Karpas-422 (cell line): Measurements from ENCODE around the gene TMEM117. TPM values are rescaled to one million over a fixed set of nuclear protein-coding genes. Genes with fewer than 3 reads are reported as not detected.
"Not testable (repeated sequence)": the region's sequence is repeated elsewhere in the genome, so short reads cannot be mapped to it uniquely, and the experiment has no call there.

ENCODE experiments used
- DNase-seq: peaks from one replicate; pipeline ENCODE4 v3.0.0-alpha.2; 2015
- H2AFZ ChIP-seq: fragments of 200-600 bp; sonication (generic); 2 replicates; pipeline ENCODE4 v1.6.1; 2014; ENCODE audit warnings: antibody characterized with exemption, low read length, mixed read lengths
- H3K27ac ChIP-seq: fragments of 200-600 bp; sonication (generic); 2 replicates; pipeline ENCODE4 v1.5.1; 2014; ENCODE audit warnings: mild to moderate bottlenecking, low read length, moderate library complexity
- H3K27me3 ChIP-seq: fragments of 200-600 bp; sonication (generic); 2 replicates; pipeline ENCODE4 v1.6.1; 2014; ENCODE audit warnings: low read length, mixed read lengths
- H3K36me3 ChIP-seq: fragments of 200-600 bp; sonication (generic); 2 replicates; pipeline ENCODE4 v1.6.1; 2014; ENCODE audit warnings: low read length, mixed read lengths; ENCODE audit not compliant: insufficient read depth
- H3K4me1 ChIP-seq: fragments of 200-600 bp; sonication (generic); 2 replicates; pipeline ENCODE4 v1.6.1; 2014; ENCODE audit warnings: mild to moderate bottlenecking, low read length, mixed read lengths
- H3K4me2 ChIP-seq: fragments of 200-600 bp; sonication (generic); 2 replicates; pipeline ENCODE4 v1.6.1; 2014; ENCODE audit warnings: low read length, low read depth, mild to moderate bottlenecking; ENCODE audit not compliant: poor library complexity, severe bottlenecking
- H3K4me3 ChIP-seq: fragments of 200-600 bp; sonication (generic); 2 replicates; pipeline ENCODE4 v1.5.1; 2014; ENCODE audit warnings: mild to moderate bottlenecking, antibody characterized with exemption, low read length, mixed read lengths
- H3K79me2 ChIP-seq: fragments of 200-600 bp; sonication (generic); 2 replicates; pipeline ENCODE4 v1.6.1; 2014; ENCODE audit warnings: mild to moderate bottlenecking, low read length, mixed read lengths
- H3K9ac ChIP-seq: fragments of 200-600 bp; sonication (generic); 2 replicates; pipeline ENCODE4 v1.6.0; 2014; ENCODE audit warnings: low read length
- H3K9me2 ChIP-seq: fragments of 200-600 bp; sonication (generic), shearing (Covaris generic); replicated peaks from 2 replicates; pipeline ENCODE4 v1.6.0; 2014; ENCODE audit warnings: mild to moderate bottlenecking, low read length, moderate library complexity; ENCODE audit not compliant: insufficient read depth
- H3K9me3 ChIP-seq: fragments of 300-700, 200-600 bp; sonication (generic); 2 replicates; pipeline ENCODE4 v1.6.1; 2014; ENCODE audit warnings: low read length, mixed read lengths
- H4K20me1 ChIP-seq: fragments of 200-600 bp; sonication (generic); 2 replicates; pipeline ENCODE4 v1.6.1; 2014; ENCODE audit warnings: mild to moderate bottlenecking, antibody characterized with exemption, low read length, low read depth; ENCODE audit not compliant: insufficient read depth
- total RNA-seq: library from RNA; depleted of rRNA; stranded (reverse); fragments of >200 nt; shearing (Covaris generic); gene quantifications from 2 replicates; pipeline ENCODE4 v1.2.3, GENCODE V29; 2014; ENCODE audit warnings: low replicate concordance

TMEM117 gene
- total RNA-seq, 1 experiment from 2014 or later = 13.3 TPM

DNA sequence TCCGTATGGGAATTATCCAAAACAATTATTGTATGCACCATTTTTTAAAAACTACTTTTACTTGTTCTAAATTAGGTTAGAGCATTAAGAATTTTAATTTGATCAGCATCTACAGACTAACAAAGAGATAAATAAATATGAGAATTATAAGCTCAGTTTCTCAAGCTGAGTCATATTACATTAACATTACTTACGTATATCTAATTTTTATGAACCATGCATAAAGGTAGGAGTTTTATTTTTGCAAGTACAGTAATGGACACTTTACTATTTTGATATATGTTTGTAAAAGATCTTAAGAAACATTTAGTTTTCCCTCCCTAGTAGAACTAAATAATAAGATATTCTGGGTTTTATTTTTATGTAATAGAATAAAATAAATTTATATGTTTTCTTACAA is 410.1 kb downstream of the TMEM117 start:
- DNase-seq = no peak
- Histone ChIP-seq H3K27me3 (no peaks in the 10 kb centered on the region), H3K9ac (no peak overlapping the region), H3K9me3 (no peaks in the 10 kb centered on the region), H3K4me1 (peaks cover 18% of the 10 kb centered on the region), H3K27ac (no peak overlapping the region), H2AFZ (no peak overlapping the region), H4K20me1 (no peaks in the 10 kb centered on the region), H3K36me3 (no peaks in the 10 kb centered on the region), H3K79me2 (no peaks in the 10 kb centered on the region), H3K4me3 (no peak overlapping the region), H3K4me2 (no peak overlapping the region), H3K9me2 (no peaks in the 10 kb centered on the region)

DNA sequence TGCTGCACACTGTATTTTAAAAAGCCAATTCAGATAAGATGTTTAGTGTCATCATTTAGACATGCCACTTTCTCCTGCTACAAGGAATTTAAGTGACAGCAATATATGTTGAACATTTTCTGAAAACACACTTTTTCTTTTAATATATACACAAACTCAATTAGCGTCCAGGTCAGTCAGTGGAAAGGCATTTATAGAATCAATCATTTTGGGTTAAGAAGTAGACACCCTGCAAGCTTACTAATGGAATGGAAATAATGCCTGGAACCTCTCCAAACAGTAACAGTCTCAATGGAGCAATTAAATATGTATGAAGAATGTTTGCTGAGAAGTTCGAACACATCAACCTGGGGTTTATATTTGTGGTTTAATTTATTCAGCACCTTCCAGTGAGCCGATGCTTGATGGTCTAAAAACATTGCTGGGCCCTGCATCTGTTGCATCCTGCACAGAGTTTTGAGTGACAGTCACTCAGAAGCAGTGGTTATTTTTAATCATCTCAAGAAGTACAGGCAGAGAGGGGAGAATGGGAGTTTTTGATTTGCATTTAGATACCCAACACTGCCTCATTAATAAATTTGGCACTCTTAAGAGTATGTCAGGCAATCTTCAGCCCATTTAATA is 410.7 kb downstream of the TMEM117 start:
- Histone ChIP-seq H3K4me3 (no peak overlapping the region), H3K27me3 (no peaks in the 10 kb centered on the region), H3K9me2 (no peaks in the 10 kb centered on the region), H3K9ac (no peak overlapping the region), H3K27ac (no peak overlapping the region), H3K79me2 (no peaks in the 10 kb centered on the region), H3K36me3 (no peaks in the 10 kb centered on the region), H3K4me2 (peak overlapping the region; percentile 24), H4K20me1 (no peaks in the 10 kb centered on the region), H3K9me3 (no peaks in the 10 kb centered on the region), H3K4me1 (peaks cover 18% of the 10 kb centered on the region), H2AFZ (no peak overlapping the region)
- DNase-seq = no peak

DNA sequence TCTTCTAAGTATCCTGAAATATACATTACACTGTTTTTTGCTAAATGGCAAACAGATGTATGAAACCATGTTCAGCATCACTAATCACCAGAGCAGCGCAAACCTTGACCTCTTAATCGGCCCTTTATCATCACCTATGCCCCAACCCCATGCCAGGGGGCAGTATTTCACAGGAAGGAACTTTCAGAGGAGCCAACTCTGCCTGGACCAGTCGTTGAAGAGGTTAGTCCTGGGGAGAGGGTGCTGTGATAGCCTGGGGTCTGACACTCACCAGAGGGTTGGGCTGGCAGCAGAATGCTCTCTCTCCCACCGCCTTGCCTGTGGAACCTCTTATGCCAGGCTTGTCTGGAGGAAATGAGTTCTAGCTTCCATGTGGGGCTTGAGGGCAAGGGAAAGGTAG is 411.7 kb downstream of the TMEM117 start:
- no peaks in the 10 kb centered on the region for H3K79me2 ChIP-seq

DNA sequence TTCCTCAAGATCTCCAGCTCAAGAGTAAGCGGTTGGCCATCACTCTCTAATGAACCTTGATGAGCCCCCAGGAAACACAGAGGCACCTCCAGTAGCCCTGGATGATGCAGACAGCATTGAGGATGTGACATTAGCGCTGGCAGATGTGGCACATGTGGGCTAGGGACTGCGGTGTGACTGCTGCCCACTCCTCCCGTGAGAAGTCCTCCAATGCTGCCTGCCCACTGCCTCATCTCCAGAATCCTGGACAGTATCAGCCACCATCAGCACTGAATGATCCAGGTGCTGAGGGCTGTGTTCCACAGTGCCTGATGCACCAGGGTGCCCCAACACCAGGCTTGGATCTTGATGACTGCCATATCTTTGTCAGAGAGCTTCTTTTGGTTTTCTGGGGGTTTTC is 412.6 kb downstream of the TMEM117 start:
- Histone ChIP-seq H3K79me2 (no peaks in the 10 kb centered on the region), H4K20me1 (no peaks in the 10 kb centered on the region), H2AFZ (no peak overlapping the region), H3K9me2 (no peaks in the 10 kb centered on the region), H3K4me3 (no peak overlapping the region), H3K4me2 (no peak overlapping the region), H3K4me1 (peaks cover 18% of the 10 kb centered on the region), H3K36me3 (no peaks in the 10 kb centered on the region), H3K9me3 (no peaks in the 10 kb centered on the region), H3K27me3 (no peaks in the 10 kb centered on the region), H3K9ac (no peak overlapping the region), H3K27ac (no peak overlapping the region)
- no peak for DNase-seq

More for the DNA sequence above, 411.7 kb downstream of the TMEM117 start:
- no peaks in the 10 kb centered on the region for H3K27me3 ChIP-seq
- H3K4me2 ChIP-seq = no peak overlapping the region
- no peak overlapping the region for H3K27ac ChIP-seq
- H3K9me2 ChIP-seq = no peaks in the 10 kb centered on the region
- peaks cover 18% of the 10 kb centered on the region for H3K4me1 ChIP-seq
- no peak overlapping the region for H2AFZ ChIP-seq
- H3K9ac ChIP-seq = no peak overlapping the region
- peak; percentile 67 for DNase-seq
- no peak overlapping the region for H3K4me3 ChIP-seq
- no peaks in the 10 kb centered on the region for H3K9me3 ChIP-seq
- no peaks in the 10 kb centered on the region for H4K20me1 ChIP-seq
- H3K36me3 ChIP-seq = no peaks in the 10 kb centered on the region

DNA sequence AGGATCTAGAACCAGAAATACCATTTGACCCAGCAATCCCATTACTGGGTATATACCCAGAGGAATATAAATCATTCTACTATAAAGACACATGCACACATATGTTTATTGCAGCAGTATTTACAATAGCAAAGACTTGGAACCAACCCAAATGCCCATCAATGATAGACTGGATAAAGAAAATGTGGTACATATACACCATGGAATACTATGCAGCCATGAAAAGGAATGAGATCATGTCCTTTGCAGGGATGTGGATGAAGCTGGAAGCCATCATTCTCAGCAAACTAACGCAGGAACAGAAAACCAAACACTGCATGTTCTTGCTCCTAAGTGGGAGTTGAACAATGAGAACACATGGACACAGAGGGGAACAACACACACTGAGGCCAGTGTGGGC is 414.6 kb downstream of the TMEM117 start:
- H2AFZ ChIP-seq = not testable (repeated sequence)

DNA sequence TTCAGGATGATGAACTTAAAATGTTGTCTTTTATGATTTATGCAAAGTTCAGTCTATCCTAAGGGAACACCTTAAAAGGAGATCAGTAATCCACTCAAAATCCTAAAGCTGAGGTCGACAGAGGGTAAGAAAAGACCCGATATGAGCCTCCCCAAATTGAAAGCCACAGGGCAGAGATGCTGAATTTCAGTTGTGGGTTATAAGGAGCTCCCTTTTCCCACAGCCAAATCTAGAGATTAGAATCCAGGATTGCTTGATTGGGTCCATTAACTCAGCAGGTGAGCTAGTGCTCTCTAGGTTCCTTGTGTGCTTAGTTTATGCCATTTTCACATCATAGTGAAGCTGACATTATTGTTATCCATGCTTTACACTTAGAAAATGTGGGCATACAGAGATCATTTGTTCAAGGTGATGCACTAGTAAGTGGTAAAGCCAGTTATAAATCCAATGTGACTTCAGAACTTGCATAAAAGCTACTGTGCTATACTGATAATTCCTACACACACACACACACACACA is 417.5 kb downstream of the TMEM117 start:
- no peaks in the 10 kb centered on the region for H3K36me3 ChIP-seq
- H3K27me3 ChIP-seq = no peaks in the 10 kb centered on the region
- no peaks in the 10 kb centered on the region for H3K4me1 ChIP-seq
- DNase-seq = no peak
- H3K9ac ChIP-seq = no peak overlapping the region
- no peaks in the 10 kb centered on the region for H3K9me3 ChIP-seq
- no peaks in the 10 kb centered on the region for H4K20me1 ChIP-seq
- no peak overlapping the region for H3K4me2 ChIP-seq
- no peaks in the 10 kb centered on the region for H3K79me2 ChIP-seq
- no peak overlapping the region for H3K27ac ChIP-seq
- H3K4me3 ChIP-seq = no peak overlapping the region
- no peak overlapping the region for H2AFZ ChIP-seq
- H3K9me2 ChIP-seq = no peaks in the 10 kb centered on the region

More for the DNA sequence above, 414.6 kb downstream of the TMEM117 start:
- H3K4me2 ChIP-seq, H3K27ac ChIP-seq, H3K9me2 ChIP-seq, H3K4me1 ChIP-seq, H4K20me1 ChIP-seq, DNase-seq, H3K79me2 ChIP-seq, H3K9me3 ChIP-seq, H3K27me3 ChIP-seq, H3K36me3 ChIP-seq, H3K4me3 ChIP-seq, H3K9ac ChIP-seq: not testable (repeated sequence)

DNA sequence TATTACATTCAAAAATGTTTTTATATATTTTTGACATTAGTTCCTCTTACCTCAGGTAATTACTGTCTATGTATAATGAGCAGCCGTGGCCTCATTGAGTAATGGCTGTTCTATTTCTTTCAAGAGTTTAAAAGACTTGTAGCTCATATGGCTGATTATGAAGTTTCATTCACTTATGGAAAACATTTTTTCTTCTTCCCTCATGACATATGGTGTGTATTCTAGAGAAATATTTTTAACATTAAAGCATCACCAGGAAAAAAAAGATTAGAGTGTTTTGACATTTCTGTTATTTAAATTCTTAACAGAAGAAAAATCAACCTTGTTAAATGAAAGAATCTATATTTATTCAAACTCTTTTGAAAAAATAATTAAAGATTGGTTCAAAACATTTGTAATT is 422.4 kb downstream of the TMEM117 start:
- Histone ChIP-seq H3K79me2 (no peaks in the 10 kb centered on the region), H3K4me3 (no peak overlapping the region), H3K36me3 (no peaks in the 10 kb centered on the region), H3K27me3 (no peaks in the 10 kb centered on the region), H4K20me1 (no peaks in the 10 kb centered on the region), H3K9me2 (no peaks in the 10 kb centered on the region), H3K4me1 (no peaks in the 10 kb centered on the region), H3K9ac (no peak overlapping the region), H3K9me3 (no peaks in the 10 kb centered on the region), H3K27ac (no peak overlapping the region), H3K4me2 (no peak overlapping the region), H2AFZ (no peak overlapping the region)
- DNase-seq = no peak

DNA sequence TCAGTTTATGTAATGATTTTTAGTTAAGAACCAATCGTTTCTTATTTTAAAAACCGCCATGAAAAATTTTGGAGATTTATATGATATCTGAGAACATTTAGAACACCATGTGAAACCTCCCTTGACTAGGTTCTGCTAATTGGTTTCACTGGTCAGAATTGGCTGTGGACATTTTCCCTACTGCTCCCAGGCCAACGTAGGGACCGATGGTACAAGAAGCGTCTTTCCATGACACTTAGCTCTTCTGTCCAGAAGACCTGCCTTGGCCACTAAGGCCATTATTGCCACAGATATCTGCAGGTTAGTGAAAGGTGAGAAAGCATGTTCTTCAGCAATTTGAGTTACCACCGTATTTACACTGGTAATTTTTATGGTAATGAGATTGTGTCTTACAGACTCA is 424.0 kb downstream of the TMEM117 start:
- no peaks in the 10 kb centered on the region for H3K4me1 ChIP-seq
- H3K27me3 ChIP-seq = no peaks in the 10 kb centered on the region
- no peaks in the 10 kb centered on the region for H3K79me2 ChIP-seq
- H3K4me3 ChIP-seq = no peak overlapping the region
- no peaks in the 10 kb centered on the region for H3K9me2 ChIP-seq
- H3K27ac ChIP-seq = no peak overlapping the region
- H3K9me3 ChIP-seq = no peaks in the 10 kb centered on the region
- no peak overlapping the region for H2AFZ ChIP-seq
- no peak overlapping the region for H3K4me2 ChIP-seq
- H3K9ac ChIP-seq = no peak overlapping the region
- no peaks in the 10 kb centered on the region for H3K36me3 ChIP-seq
- DNase-seq = no peak
- H4K20me1 ChIP-seq = no peaks in the 10 kb centered on the region
